ENCODE data around the gene FAM53A.

The FAM53A gene

DNA sequence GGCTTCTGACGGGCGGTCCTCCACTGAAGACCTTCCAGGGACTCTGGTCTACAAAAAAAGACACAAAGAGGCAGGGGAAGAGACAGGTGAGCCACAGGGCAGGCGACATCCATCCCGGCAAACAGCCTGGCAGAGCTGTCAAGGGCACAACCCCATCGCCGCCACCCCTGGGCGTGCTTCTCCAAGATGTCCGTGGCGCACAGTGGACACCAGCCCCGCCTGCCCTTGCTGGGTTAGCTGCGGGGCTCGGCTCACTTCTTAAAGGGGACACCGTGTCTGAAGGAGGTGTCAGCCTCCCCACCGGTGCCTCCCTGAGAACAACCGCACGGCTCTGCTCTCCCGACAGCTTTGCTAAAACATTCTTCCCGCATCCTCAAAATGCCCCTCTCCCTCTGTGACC, 28.4 kb downstream of the FAM53A start:
- in situ Hi-C loops (cut with HindIII; ENCODE audit: low sequenced_read_pairs): no loop called here
- TF ChIP-seq, protein P1, sequence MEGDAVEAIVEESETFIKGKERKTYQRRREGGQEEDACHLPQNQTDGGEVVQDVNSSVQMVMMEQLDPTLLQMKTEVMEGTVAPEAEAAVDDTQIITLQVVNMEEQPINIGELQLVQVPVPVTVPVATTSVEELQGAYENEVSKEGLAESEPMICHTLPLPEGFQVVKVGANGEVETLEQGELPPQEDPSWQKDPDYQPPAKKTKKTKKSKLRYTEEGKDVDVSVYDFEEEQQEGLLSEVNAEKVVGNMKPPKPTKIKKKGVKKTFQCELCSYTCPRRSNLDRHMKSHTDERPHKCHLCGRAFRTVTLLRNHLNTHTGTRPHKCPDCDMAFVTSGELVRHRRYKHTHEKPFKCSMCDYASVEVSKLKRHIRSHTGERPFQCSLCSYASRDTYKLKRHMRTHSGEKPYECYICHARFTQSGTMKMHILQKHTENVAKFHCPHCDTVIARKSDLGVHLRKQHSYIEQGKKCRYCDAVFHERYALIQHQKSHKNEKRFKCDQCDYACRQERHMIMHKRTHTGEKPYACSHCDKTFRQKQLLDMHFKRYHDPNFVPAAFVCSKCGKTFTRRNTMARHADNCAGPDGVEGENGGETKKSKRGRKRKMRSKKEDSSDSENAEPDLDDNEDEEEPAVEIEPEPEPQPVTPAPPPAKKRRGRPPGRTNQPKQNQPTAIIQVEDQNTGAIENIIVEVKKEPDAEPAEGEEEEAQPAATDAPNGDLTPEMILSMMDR (IDR thresholded peaks at IDR 0.05; ENCODE audit: low read depth, low read length, missing control alignments): no peak
- no peak for DNase-seq (ENCODE audit: low read depth)
- no peak overlapping the region for H3K4me3 ChIP-seq (ENCODE audit: low read depth, low read length)

DNA sequence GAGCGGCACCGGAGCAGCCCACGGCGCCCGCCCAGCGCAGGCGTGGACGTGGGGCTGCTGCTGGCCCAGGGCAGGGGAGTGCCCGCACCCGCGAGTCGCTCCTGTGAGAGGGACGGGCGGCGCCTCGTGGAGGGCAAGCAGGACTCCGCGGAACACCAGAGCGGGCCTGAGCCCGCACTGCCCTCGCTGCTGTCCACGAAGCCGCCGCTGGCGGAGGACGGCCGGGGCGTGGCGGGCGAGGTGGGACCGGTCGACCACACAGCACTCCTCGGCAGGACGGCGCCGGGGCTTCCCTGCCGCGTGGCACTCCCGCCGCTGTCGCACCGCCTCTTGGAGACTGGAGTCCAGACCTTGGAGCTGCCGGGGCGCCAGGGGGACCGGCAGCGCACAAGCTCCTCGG, 29.0 kb downstream of the FAM53A start:
- TF ChIP-seq, protein P1 (IDR thresholded peaks at IDR 0.05; ENCODE audit: low read depth, low read length, missing control alignments): no peak
- DNase-seq (ENCODE audit: low read depth): no peak
- no peak overlapping the region for H3K4me3 ChIP-seq (ENCODE audit: low read depth, low read length)
- in situ Hi-C loops (cut with HindIII; ENCODE audit: low sequenced_read_pairs): no loop called here

DNA sequence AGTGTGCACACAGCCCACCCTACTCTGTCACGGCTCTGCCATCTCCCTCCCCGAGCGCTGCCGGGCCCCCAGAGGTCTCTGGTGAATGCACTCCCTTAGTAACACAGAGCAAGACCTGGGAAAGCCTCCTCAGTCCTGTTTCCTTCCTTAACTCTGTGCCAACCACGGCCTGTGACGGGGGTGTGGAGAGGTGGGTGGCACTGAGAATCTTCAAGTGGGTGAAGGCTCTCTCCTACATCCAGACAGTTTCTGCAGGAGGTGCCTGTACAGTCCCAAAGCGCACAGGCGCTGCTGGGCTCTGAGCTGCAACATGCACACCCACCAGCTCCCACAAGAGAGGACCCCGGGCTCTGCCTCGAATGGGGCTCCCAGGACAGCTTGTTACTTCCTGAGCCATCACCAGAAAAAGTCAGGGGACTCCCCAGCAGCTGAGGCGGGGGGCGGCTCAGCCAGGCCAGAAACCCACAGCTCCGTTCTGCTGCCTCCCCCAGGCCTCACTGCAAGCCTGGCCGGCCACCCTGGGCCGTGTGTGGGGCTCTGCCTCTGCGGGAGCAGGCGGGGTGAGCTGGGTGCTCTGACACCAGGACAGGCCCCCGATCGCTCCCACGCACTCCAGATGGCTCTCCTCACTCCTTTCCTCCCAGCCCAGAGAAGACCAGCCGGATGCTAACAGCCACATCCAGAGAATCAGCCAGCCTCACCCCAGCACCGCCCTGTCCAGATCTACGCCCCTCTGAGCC, 29.7 kb downstream of the FAM53A start:
- no peak for DNase-seq (ENCODE audit: low read depth)
- H3K4me3 ChIP-seq (ENCODE audit: low read depth, low read length): no peak overlapping the region
- TF ChIP-seq, protein P1 (IDR thresholded peaks at IDR 0.05; ENCODE audit: low read depth, low read length, missing control alignments): no peak

DNA sequence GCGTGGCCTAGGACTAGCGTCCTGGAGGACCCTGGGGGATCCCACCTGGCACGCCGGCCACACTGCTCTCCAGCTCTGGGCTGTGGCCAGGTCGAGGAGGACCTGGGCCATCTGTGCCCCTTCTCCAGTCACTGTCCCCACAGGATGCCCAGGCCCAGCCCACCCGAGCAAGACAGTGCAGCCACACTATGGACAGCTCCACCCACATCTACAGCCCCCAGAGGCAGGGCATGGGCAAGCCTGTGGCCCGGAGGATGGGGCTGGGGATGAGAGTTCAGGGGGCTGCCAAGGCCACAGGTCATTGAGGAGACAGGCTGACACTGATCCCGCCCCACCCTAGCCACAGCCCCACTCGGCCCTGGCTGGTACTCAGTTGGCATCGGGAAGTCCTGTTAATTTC, 30.3 kb downstream of the FAM53A start:
- DNase-seq (ENCODE audit: low read depth): no peak
- in situ Hi-C loops (cut with HindIII; ENCODE audit: low sequenced_read_pairs): no loop called here
- no peak overlapping the region for H3K4me3 ChIP-seq (ENCODE audit: low read depth, low read length)
- TF ChIP-seq, protein P1 (IDR thresholded peaks at IDR 0.05; ENCODE audit: low read depth, low read length, missing control alignments): no peak

More for the DNA sequence above, 29.7 kb downstream of the FAM53A start:
- in situ Hi-C loops (cut with HindIII; ENCODE audit: low sequenced_read_pairs): no loop called here

DNA sequence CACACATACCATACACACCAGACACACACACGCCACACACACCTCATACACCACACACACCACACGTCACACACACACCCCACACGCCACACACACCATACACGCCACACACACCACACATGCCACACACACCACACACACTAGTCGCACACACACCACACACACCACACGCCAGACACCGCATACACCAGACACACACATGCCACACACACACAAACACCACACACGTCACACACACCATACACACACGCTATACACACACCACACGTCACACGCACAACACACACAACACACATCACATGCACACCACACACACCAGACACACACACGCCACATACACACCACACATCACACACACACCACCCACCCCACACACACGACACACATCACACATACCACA, 32.0 kb downstream of the FAM53A start:
- TF ChIP-seq, protein P1 (IDR thresholded peaks at IDR 0.05; ENCODE audit: low read depth, low read length, missing control alignments): no peak
- no peak overlapping the region for H3K4me3 ChIP-seq (ENCODE audit: low read depth, low read length)
- no peak for DNase-seq (ENCODE audit: low read depth)
- in situ Hi-C loops (cut with HindIII; ENCODE audit: low sequenced_read_pairs): no loop called here

DNA sequence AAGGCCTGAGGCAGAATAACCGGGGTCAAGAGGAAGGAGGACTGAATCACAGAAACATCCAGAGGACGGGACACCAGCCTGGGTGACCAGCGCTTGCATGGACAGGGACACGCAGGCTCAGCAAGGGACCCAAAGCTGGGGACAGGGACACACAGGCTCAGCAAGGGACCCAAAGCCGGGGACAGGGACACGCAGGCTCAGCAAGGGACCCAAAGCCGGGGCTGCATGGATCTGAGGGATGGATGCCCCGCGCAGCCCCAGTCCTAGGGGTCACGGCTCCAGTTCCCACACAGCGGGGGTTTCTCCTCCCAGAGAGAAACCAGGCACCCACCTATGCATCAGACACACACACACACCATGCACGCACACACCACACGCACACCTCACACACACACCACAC, 32.5 kb downstream of the FAM53A start:
- in situ Hi-C loops (cut with HindIII; ENCODE audit: low sequenced_read_pairs): no loop called here
- no peak overlapping the region for H3K4me3 ChIP-seq (ENCODE audit: low read depth, low read length)
- TF ChIP-seq, protein P1 (IDR thresholded peaks at IDR 0.05; ENCODE audit: low read depth, low read length, missing control alignments): no peak
- DNase-seq (ENCODE audit: low read depth): no peak

All from astrocyte of the cerebellum (primary cell).